T-helper 2 cell treated with Interferon-gamma antibody and Interleukin-4, amounts not matched to agents 5 μg/mL and 100 μg/mL, for 36 hours (primary cell): ENCODE data around the gene LY86.
A peak's percentile ranks its signal among the peaks of the same experiment; 100 is the strongest.

Experiments
- DNase-seq: peaks from one replicate; pipeline ENCODE4 v3.0.0; 2021; ENCODE audit warnings: low spot score
- H3K27ac Mint-ChIP-seq: one replicate; pipeline ENCODE4 v1.8.0; 2021; ENCODE audit warnings: mild to moderate bottlenecking, mixed read lengths
- H3K27me3 Mint-ChIP-seq: one replicate; pipeline ENCODE4 v1.8.0; 2021; ENCODE audit warnings: low read depth, mixed read lengths
- H3K36me3 Mint-ChIP-seq: one replicate; pipeline ENCODE4 v1.8.0; 2021; ENCODE audit warnings: low read depth, mixed read lengths
- H3K4me1 Mint-ChIP-seq: one replicate; pipeline ENCODE4 v1.8.0; 2021; ENCODE audit warnings: low read depth, mixed read lengths
- H3K4me3 Mint-ChIP-seq: one replicate; pipeline ENCODE4 v1.8.0; 2022; ENCODE audit warnings: mild to moderate bottlenecking, moderate library complexity, mixed read lengths
- H3K9me3 Mint-ChIP-seq: one replicate; pipeline ENCODE4 v1.8.0; 2021; ENCODE audit warnings: mixed read lengths

LY86 gene

GRCh38 chr6:6583836-6584235 is 4.7 kb upstream of the LY86 start:
- H3K9me3 Mint-ChIP-seq: peaks cover 18% of the 10 kb centered on the region
- no peak for DNase-seq
- peaks cover 34% of the 10 kb centered on the region for H3K4me1 Mint-ChIP-seq
- no peak overlapping the region for H3K27ac Mint-ChIP-seq
- peaks cover 11% of the 10 kb centered on the region for H3K36me3 Mint-ChIP-seq
- H3K4me3 Mint-ChIP-seq: no peak overlapping the region
- H3K27me3 Mint-ChIP-seq: no peaks in the 10 kb centered on the region

GRCh38 chr6:6584310-6585002 is 4.1 kb upstream of the LY86 start:
- H3K27me3 Mint-ChIP-seq: no peaks in the 10 kb centered on the region
- no peak overlapping the region for H3K4me3 Mint-ChIP-seq
- peaks cover 11% of the 10 kb centered on the region for H3K36me3 Mint-ChIP-seq
- no peak overlapping the region for H3K27ac Mint-ChIP-seq
- peaks cover 16% of the 10 kb centered on the region for H3K9me3 Mint-ChIP-seq
- peaks cover 36% of the 10 kb centered on the region for H3K4me1 Mint-ChIP-seq
- DNase-seq: no peak

- Mint-ChIP-seq H3K9me3 (peaks cover 11% of the 10 kb centered on the region), H3K4me1 (peaks cover 38% of the 10 kb centered on the region), H3K36me3 (peaks cover 11% of the 10 kb centered on the region), H3K27ac (no peak overlapping the region), H3K27me3 (no peaks in the 10 kb centered on the region), H3K4me3 (no peak overlapping the region)
- DNase-seq: no peak
Measured at GRCh38 chr6:6585003-6585311, 3.6 kb upstream of the LY86 start.

GRCh38 chr6:6586167-6586566 is 2.4 kb upstream of the LY86 start:
- Mint-ChIP-seq H3K4me3 (no peak overlapping the region), H3K4me1 (peaks cover 38% of the 10 kb centered on the region), H3K9me3 (peaks cover 4% of the 10 kb centered on the region), H3K36me3 (peaks cover 5% of the 10 kb centered on the region), H3K27me3 (no peaks in the 10 kb centered on the region), H3K27ac (no peak overlapping the region)
- DNase-seq: no peak

- H3K4me1 Mint-ChIP-seq: peaks cover 45% of the 10 kb centered on the region
- no peak for DNase-seq
- peaks cover 8% of the 10 kb centered on the region for H3K36me3 Mint-ChIP-seq
- peak overlapping the region; percentile 58 for H3K27ac Mint-ChIP-seq
- H3K9me3 Mint-ChIP-seq: peaks cover 4% of the 10 kb centered on the region
- no peak overlapping the region for H3K4me3 Mint-ChIP-seq
- H3K27me3 Mint-ChIP-seq: no peaks in the 10 kb centered on the region
Measured at GRCh38 chr6:6586671-6587526, 1.6 kb upstream of the LY86 start.

GRCh38 chr6:6587696-6588063 is 840 bp upstream of the LY86 start:
- H3K36me3 Mint-ChIP-seq: peaks cover 12% of the 10 kb centered on the region
- DNase-seq: no peak
- peaks cover 53% of the 10 kb centered on the region for H3K4me1 Mint-ChIP-seq
- H3K27ac Mint-ChIP-seq: peak overlapping the region; percentile 42
- no peaks in the 10 kb centered on the region for H3K27me3 Mint-ChIP-seq
- H3K4me3 Mint-ChIP-seq: peak overlapping the region; percentile 21
- H3K9me3 Mint-ChIP-seq: peaks cover 3% of the 10 kb centered on the region

- Mint-ChIP-seq H3K27ac (peak overlapping the region; percentile 89), H3K4me3 (peak overlapping the region; percentile 78), H3K4me1 (peaks cover 57% of the 10 kb centered on the region), H3K9me3 (no peaks in the 10 kb centered on the region), H3K36me3 (peaks cover 15% of the 10 kb centered on the region), H3K27me3 (no peaks in the 10 kb centered on the region)
- DNase-seq: no peak
Measured at GRCh38 chr6:6588924-6589709, 597 bp downstream of the LY86 start.

- H3K9me3 Mint-ChIP-seq: no peaks in the 10 kb centered on the region
- H3K4me3 Mint-ChIP-seq: no peak overlapping the region
- peaks cover 2% of the 10 kb centered on the region for H3K27me3 Mint-ChIP-seq
- DNase-seq: no peak
- H3K4me1 Mint-ChIP-seq: peaks cover 52% of the 10 kb centered on the region
- peaks cover 15% of the 10 kb centered on the region for H3K36me3 Mint-ChIP-seq
- no peak overlapping the region for H3K27ac Mint-ChIP-seq
Measured at GRCh38 chr6:6590530-6590929, 2.0 kb downstream of the LY86 start.

GRCh38 chr6:6591778-6592465 is 3.4 kb downstream of the LY86 start:
- Mint-ChIP-seq H3K27ac (peak overlapping the region; percentile 78), H3K9me3 (no peaks in the 10 kb centered on the region), H3K4me1 (peaks cover 59% of the 10 kb centered on the region), H3K4me3 (peak overlapping the region; percentile 23), H3K27me3 (peaks cover 2% of the 10 kb centered on the region), H3K36me3 (peaks cover 15% of the 10 kb centered on the region)
- no peak for DNase-seq

- Mint-ChIP-seq H3K4me1 (peaks cover 53% of the 10 kb centered on the region), H3K9me3 (no peaks in the 10 kb centered on the region), H3K27ac (peak overlapping the region; percentile 78), H3K27me3 (peaks cover 2% of the 10 kb centered on the region), H3K36me3 (peaks cover 15% of the 10 kb centered on the region), H3K4me3 (peak overlapping the region; percentile 23)
- no peak for DNase-seq
Measured at GRCh38 chr6:6592826-6593475, 4.4 kb downstream of the LY86 start.

- Mint-ChIP-seq H3K4me1 (peaks cover 48% of the 10 kb centered on the region), H3K4me3 (no peak overlapping the region), H3K27me3 (peaks cover 2% of the 10 kb centered on the region), H3K27ac (no peak overlapping the region), H3K36me3 (peaks cover 15% of the 10 kb centered on the region), H3K9me3 (no peaks in the 10 kb centered on the region)
- DNase-seq: no peak
Measured at GRCh38 chr6:6593867-6594468, 5.4 kb downstream of the LY86 start.

GRCh38 chr6:6595025-6595424 is 6.5 kb downstream of the LY86 start:
- peaks cover 13% of the 10 kb centered on the region for H3K36me3 Mint-ChIP-seq
- peaks cover 45% of the 10 kb centered on the region for H3K4me1 Mint-ChIP-seq
- H3K27me3 Mint-ChIP-seq: peaks cover 2% of the 10 kb centered on the region
- H3K9me3 Mint-ChIP-seq: no peaks in the 10 kb centered on the region
- H3K4me3 Mint-ChIP-seq: no peak overlapping the region
- DNase-seq: no peak
- peak overlapping the region; percentile 22 for H3K27ac Mint-ChIP-seq

GRCh38 chr6:6595952-6596351 is 7.4 kb downstream of the LY86 start:
- Mint-ChIP-seq H3K27ac (no peak overlapping the region), H3K4me3 (no peak overlapping the region), H3K27me3 (peaks cover 2% of the 10 kb centered on the region), H3K9me3 (no peaks in the 10 kb centered on the region), H3K4me1 (peaks cover 45% of the 10 kb centered on the region), H3K36me3 (peaks cover 13% of the 10 kb centered on the region)
- DNase-seq: no peak
